Measurements from ENCODE around the gene DNASE1L3.

DNA sequence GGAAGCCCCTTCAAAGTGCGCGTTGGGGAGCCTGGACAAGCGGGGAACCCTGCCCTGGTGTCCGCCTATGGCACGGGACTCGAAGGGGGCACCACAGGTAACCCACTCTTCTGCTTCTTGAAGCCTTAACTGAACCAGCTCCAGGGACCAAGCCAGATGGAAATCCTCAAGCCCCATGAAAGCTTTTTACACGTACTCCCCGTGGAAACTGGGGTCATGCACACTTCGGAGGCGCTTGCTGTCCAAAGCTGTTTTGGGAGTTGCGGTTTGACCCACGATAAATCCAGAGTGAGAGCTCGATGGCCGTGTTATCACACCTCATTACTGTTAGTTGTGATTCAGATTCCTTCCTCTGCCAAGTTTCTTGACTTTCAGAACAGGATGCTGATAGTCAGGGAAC is 47.5 kb downstream of the DNASE1L3 start:
- TF ChIP-seq GATA2 (IDR thresholded peaks at IDR 0.05; ENCODE audit: low read depth, low read length) (no peak), GATA3 (IDR thresholded peaks at IDR 0.05; ENCODE audit: low read depth, low read length) (no peak)

Measured in SH-SY5Y (cell line).